KMS-11 (cell line): ENCODE results near the gene IL1RAPL1.

Source experiments
- H2AFZ ChIP-seq: fragments of 200-600 bp; sonication (generic); 2 replicates; pipeline ENCODE4 v1.6.1; 2016; ENCODE audit warnings: antibody characterized with exemption, mixed run types, low read depth
- H3K27ac ChIP-seq: fragments of 200-600 bp; sonication (generic); 2 replicates; pipeline ENCODE4 v1.6.1; 2016; ENCODE audit warnings: mild to moderate bottlenecking, mixed run types
- H3K27me3 ChIP-seq: fragments of 200-600 bp; sonication (generic); 2 replicates; pipeline ENCODE4 v1.6.1; 2017; ENCODE audit warnings: mild to moderate bottlenecking, low read depth, mixed run types, moderate library complexity; ENCODE audit not compliant: insufficient read depth
- H3K36me3 ChIP-seq: fragments of 200-600 bp; sonication (generic); 2 replicates; pipeline ENCODE4 v1.6.1; 2017; ENCODE audit warnings: mild to moderate bottlenecking, mixed run types; ENCODE audit not compliant: insufficient read depth
- H3K4me1 ChIP-seq: fragments of 200-600 bp; sonication (generic); 2 replicates; pipeline ENCODE4 v1.6.1; 2016; ENCODE audit warnings: mild to moderate bottlenecking, low read depth, mixed run types; ENCODE audit not compliant: poor library complexity, severe bottlenecking
- H3K4me2 ChIP-seq: fragments of 200-600 bp; sonication (generic); 2 replicates; pipeline ENCODE4 v1.7.0; 2016; ENCODE audit warnings: mild to moderate bottlenecking, mixed run types
- H3K4me3 ChIP-seq: fragments of 200-600 bp; sonication (generic); IDR thresholded peaks from 2 replicates; pipeline ENCODE4 v1.6.1; 2017; ENCODE audit warnings: low read depth, low read length, mixed read lengths; ENCODE audit not compliant: insufficient read depth
- H3K79me2 ChIP-seq: fragments of 200-600 bp; sonication (generic); 2 replicates; pipeline ENCODE4 v1.6.1; 2016; ENCODE audit warnings: low read depth, mixed run types; ENCODE audit not compliant: insufficient read depth
- H3K9ac ChIP-seq: fragments of 200-600 bp; sonication (generic); 2 replicates; pipeline ENCODE4 v1.6.1; 2016; ENCODE audit warnings: mild to moderate bottlenecking, mixed run types
- H4K20me1 ChIP-seq: fragments of 200-600 bp; sonication (generic); 2 replicates; pipeline ENCODE4 v1.6.1; 2016; ENCODE audit warnings: mild to moderate bottlenecking, mixed run types; ENCODE audit not compliant: insufficient read depth
- CTCF ChIP-seq: fragments of 200-600 bp; sonication (generic); conservative IDR thresholded peaks from 2 replicates; pipeline ENCODE4 v1.6.1; 2017; ENCODE audit warnings: low read depth, mild to moderate bottlenecking, antibody characterized with exemption, low read length, moderate library complexity, mixed read lengths

Gene IL1RAPL1

GRCh38 chrX:29947225-29947624, 1360.0 kb downstream of the IL1RAPL1 start:
- TF ChIP-seq CTCF, result no peak
- Histone ChIP-seq H3K4me1 (no peaks in the 10 kb centered on the region), H4K20me1 (no peaks in the 10 kb centered on the region), H3K36me3 (no peaks in the 10 kb centered on the region), H2AFZ (no peak overlapping the region), H3K4me2 (no peak overlapping the region), H3K79me2 (no peaks in the 10 kb centered on the region), H3K27me3 (no peaks in the 10 kb centered on the region), H3K4me3 (no peak overlapping the region), H3K27ac (no peak overlapping the region), H3K9ac (no peak overlapping the region)

GRCh38 chrX:29948653-29949052, 1361.4 kb downstream of the IL1RAPL1 start:
- Histone ChIP-seq H2AFZ (no peak overlapping the region), H3K4me2 (no peak overlapping the region), H3K9ac (no peak overlapping the region), H3K27ac (no peak overlapping the region), H3K27me3 (no peaks in the 10 kb centered on the region), H3K4me3 (no peak overlapping the region), H4K20me1 (no peaks in the 10 kb centered on the region), H3K36me3 (no peaks in the 10 kb centered on the region), H3K4me1 (no peaks in the 10 kb centered on the region), H3K79me2 (no peaks in the 10 kb centered on the region)
- TF ChIP-seq CTCF, result no peak

GRCh38 chrX:29952016-29952415, 1364.8 kb downstream of the IL1RAPL1 start:
- H3K4me3 ChIP-seq, result no peak overlapping the region
- H4K20me1 ChIP-seq, result no peaks in the 10 kb centered on the region
- no peaks in the 10 kb centered on the region for H3K79me2 ChIP-seq
- H3K9ac ChIP-seq, result no peak overlapping the region
- no peak overlapping the region for H2AFZ ChIP-seq
- no peak overlapping the region for H3K4me2 ChIP-seq
- H3K27me3 ChIP-seq, result no peaks in the 10 kb centered on the region
- no peak overlapping the region for H3K27ac ChIP-seq
- TF ChIP-seq CTCF, result no peak
- H3K36me3 ChIP-seq, result no peaks in the 10 kb centered on the region
- no peaks in the 10 kb centered on the region for H3K4me1 ChIP-seq

GRCh38 chrX:29962061-29962460, 1374.8 kb downstream of the IL1RAPL1 start:
- H3K36me3 ChIP-seq, result no peaks in the 10 kb centered on the region
- TF ChIP-seq CTCF, result no peak
- H3K27ac ChIP-seq, result no peak overlapping the region
- no peaks in the 10 kb centered on the region for H3K4me1 ChIP-seq
- H3K4me3 ChIP-seq, result no peak overlapping the region
- no peak overlapping the region for H2AFZ ChIP-seq
- H3K79me2 ChIP-seq, result no peaks in the 10 kb centered on the region
- no peak overlapping the region for H3K9ac ChIP-seq
- no peaks in the 10 kb centered on the region for H3K27me3 ChIP-seq
- no peak overlapping the region for H3K4me2 ChIP-seq
- no peaks in the 10 kb centered on the region for H4K20me1 ChIP-seq

GRCh38 chrX:29965634-29966033, 1378.4 kb downstream of the IL1RAPL1 start:
- Histone ChIP-seq H3K4me2 (no peak overlapping the region), H3K27ac (no peak overlapping the region), H3K9ac (no peak overlapping the region), H3K4me3 (no peak overlapping the region), H4K20me1 (no peaks in the 10 kb centered on the region), H3K27me3 (no peaks in the 10 kb centered on the region), H3K36me3 (no peaks in the 10 kb centered on the region), H3K79me2 (no peaks in the 10 kb centered on the region), H2AFZ (no peak overlapping the region), H3K4me1 (no peaks in the 10 kb centered on the region)
- TF ChIP-seq CTCF, result no peak
